Endothelial cell of umbilical vein (primary cell): ENCODE measurements around the gene HNMT.
"Not testable (repeated sequence)": the region's sequence is repeated elsewhere in the genome, so short reads cannot be mapped to it uniquely, and the experiment has no call there.

Experiments used
- CTCF ChIP-seq, 2 donors: IDR thresholded peaks; 1 replicate in 1 of 2; 2 replicates in 1 of 2; pipeline ENCODE4 v1.5.1; 2011; ENCODE audit warnings: low read length in 2 of 2, mild to moderate bottlenecking in 2 of 2, moderate library complexity in 2 of 2, control low read depth in 1 of 2, inconsistent platforms in 1 of 2, low read depth in 1 of 2; ENCODE audit not compliant: insufficient read depth in 1 of 2; ENCODE audit errors: extremely low read depth in 1 of 2
- EZH2 ChIP-seq: IDR thresholded peaks from 2 replicates; pipeline ENCODE4 v1.6.1; 2012; ENCODE audit warnings: borderline replicate concordance, low read depth, mild to moderate bottlenecking, moderate library complexity, low read length, inconsistent platforms; ENCODE audit not compliant: severe bottlenecking
- MAX ChIP-seq: IDR thresholded peaks from 2 replicates; pipeline ENCODE4 v1.6.1; 2011; ENCODE audit not compliant: insufficient read depth, insufficient read length
- POLR2A ChIP-seq: IDR thresholded peaks from 2 replicates; pipeline ENCODE4 v1.6.1; 2012; ENCODE audit warnings: low read depth, mild to moderate bottlenecking, control low read depth, low read length
- POLR2AphosphoS5 ChIP-seq: IDR thresholded peaks from 2 replicates; pipeline ENCODE4 v1.6.1; 2012; ENCODE audit warnings: low read depth, mild to moderate bottlenecking, control low read depth, low read length, moderate library complexity; ENCODE audit not compliant: insufficient read depth

DNA sequence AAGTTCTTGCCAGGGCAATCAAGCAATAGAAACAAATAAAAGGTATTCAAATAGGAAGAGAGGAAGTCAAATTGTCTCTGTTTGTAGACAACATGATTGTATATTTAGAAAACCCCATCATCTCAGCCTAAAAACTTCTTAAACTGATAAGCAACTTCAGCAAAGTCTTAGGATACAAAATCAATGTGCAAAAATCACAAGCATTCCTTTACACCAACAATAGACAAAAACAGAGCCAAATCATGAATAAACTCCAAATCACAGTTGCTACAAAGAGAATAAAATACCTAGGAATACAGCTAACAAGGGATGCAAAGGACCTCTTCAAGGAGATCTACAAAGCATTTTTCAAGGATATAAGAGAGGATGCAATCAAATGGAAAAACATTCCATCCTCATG lies 31.9 kb downstream of the HNMT start:
- TF ChIP-seq POLR2A; CTCF (IDR thresholded peaks at IDR 0.05; ENCODE audit: extremely low read depth in 1 of 2, insufficient read depth in 1 of 2, low read depth in 1 of 2, low read length in 2 of 2); EZH2; MAX; POLR2AphosphoS5: not testable (repeated sequence)
